ENCODE measurements around the gene TGOLN2. TPM values are rescaled to one million over a fixed set of nuclear protein-coding genes. Genes with fewer than 3 reads are reported as not detected.
"Not testable (repeated sequence)": the region's sequence is repeated elsewhere in the genome, so short reads cannot be mapped to it uniquely, and the experiment has no call there.

Gene TGOLN2
- total RNA-seq, 2 donors from 2014 or later = 69.9 to 75.2 TPM

- no peak overlapping the region for H3K27ac ChIP-seq
- no peaks in the 10 kb centered on the region for H3K27me3 ChIP-seq
- peaks cover 3% of the 10 kb centered on the region for H3K4me1 ChIP-seq
- intact Hi-C loops (cut with DNase I) = no loop called here
- TF ChIP-seq POLR2A (IDR thresholded peaks at IDR 0.05) (no peak), CTCF (IDR thresholded peaks at IDR 0.05) (no peak)
- H3K4me3 ChIP-seq = no peak overlapping the region
- peaks cover 8 to 11% of the 10 kb centered on the region in 2 donors for H3K36me3 ChIP-seq (replicated peaks in 1 of 2; ENCODE audit: insufficient read depth in 1 of 2, low read depth in 2 of 2)
- no peaks in the 10 kb centered on the region for H3K9me3 ChIP-seq
- 82 to 88% methylated on average over 19 to 30 of the region's 30 CpGs for WGBS, 2 donors
- DNase-seq (no peak), ATAC-seq (no peak)
Observed at GRCh38 chr2:85341269-85342029, 13.7 kb upstream of the TGOLN2 start.

GRCh38 chr2:85340034-85340892 is 12.5 kb upstream of the TGOLN2 start:
- Histone ChIP-seq H3K36me3 (replicated peaks in 1 of 2; ENCODE audit: insufficient read depth in 1 of 2, low read depth in 2 of 2) (peaks cover 1 to 6% of the 10 kb centered on the region in 2 donors), H3K27ac (no peak overlapping the region), H3K27me3 (no peaks in the 10 kb centered on the region), H3K9me3 (no peaks in the 10 kb centered on the region), H3K4me1 (peaks cover 3% of the 10 kb centered on the region), H3K4me3 (no peak overlapping the region)
- WGBS, 2 donors = 23 to 37% methylated on average over 13 of the region's 13 CpGs
- DNase-seq (peak in 1 of 4 donors; percentile 33), ATAC-seq (peak; percentile 53)
- intact Hi-C loops (cut with DNase I) = no loop called here
- TF ChIP-seq POLR2A (IDR thresholded peaks at IDR 0.05) = no peak
- TF ChIP-seq CTCF (IDR thresholded peaks at IDR 0.05) = no peak

GRCh38 chr2:85334928-85335327 is 7.1 kb upstream of the TGOLN2 start:
- no peaks in the 10 kb centered on the region for H3K27me3 ChIP-seq
- ATAC-seq = no peak
- H3K4me3 ChIP-seq = no peak overlapping the region
- no peaks in the 10 kb centered on the region for H3K36me3 ChIP-seq (replicated peaks in 1 of 2; ENCODE audit: insufficient read depth in 1 of 2, low read depth in 2 of 2)
- TF ChIP-seq POLR2A (IDR thresholded peaks at IDR 0.05) (no peak), CTCF (IDR thresholded peaks at IDR 0.05) (no peak)
- no peaks in the 10 kb centered on the region for H3K9me3 ChIP-seq
- intact Hi-C loops (cut with DNase I) = no loop called here
- 47 to 63% methylated on average over 2 of the region's 2 CpGs for WGBS, 2 donors
- no peaks in the 10 kb centered on the region for H3K4me1 ChIP-seq
- no peak for DNase-seq
- H3K27ac ChIP-seq = no peak overlapping the region

GRCh38 chr2:85333877-85334276 is 6.1 kb upstream of the TGOLN2 start:
- H3K4me3 ChIP-seq; H3K27ac ChIP-seq; H3K36me3 ChIP-seq (replicated peaks in 1 of 2; ENCODE audit: insufficient read depth in 1 of 2, low read depth in 2 of 2); ATAC-seq; H3K9me3 ChIP-seq; H3K27me3 ChIP-seq; DNase-seq; intact Hi-C loops (cut with DNase I); H3K4me1 ChIP-seq: not testable (repeated sequence)
- 82 to 83% methylated on average over 2 to 4 of the region's 4 CpGs for WGBS, 2 donors

GRCh38 chr2:85330839-85331636 is 3.2 kb upstream of the TGOLN2 start:
- Histone ChIP-seq H3K4me3 (no peak overlapping the region), H3K4me1 (peaks cover 13% of the 10 kb centered on the region), H3K27me3 (no peaks in the 10 kb centered on the region), H3K36me3 (replicated peaks in 1 of 2; ENCODE audit: insufficient read depth in 1 of 2, low read depth in 2 of 2) (no peaks in the 10 kb centered on the region), H3K27ac (no peak overlapping the region), H3K9me3 (no peaks in the 10 kb centered on the region)
- intact Hi-C loops (cut with DNase I) = no loop called here
- TF ChIP-seq POLR2A (IDR thresholded peaks at IDR 0.05) (no peak), CTCF (IDR thresholded peaks at IDR 0.05) (no peak)
- no peak for ATAC-seq
- DNase-seq = no peak
- 72 to 73% methylated on average over 13 of the region's 13 CpGs for WGBS, 2 donors

- DNase-seq; H3K36me3 ChIP-seq (replicated peaks in 1 of 2; ENCODE audit: insufficient read depth in 1 of 2, low read depth in 2 of 2); ATAC-seq; H3K9me3 ChIP-seq; H3K27me3 ChIP-seq; intact Hi-C loops (cut with DNase I); H3K4me3 ChIP-seq; H3K27ac ChIP-seq: not testable (repeated sequence)
- H3K4me1 ChIP-seq = peaks cover 27% of the 10 kb centered on the region
- WGBS, 2 donors = 74 to 77% methylated on average over 3 of the region's 3 CpGs
Observed at GRCh38 chr2:85329701-85330100, 1.9 kb upstream of the TGOLN2 start.

Measured in body of pancreas (tissue), 4 donors.